Measurements from ENCODE around the gene GNGT1.

Gene GNGT1

GRCh38 chr7:93943816-93944540, 37.6 kb downstream of the GNGT1 start:
- H3K4me1 ChIP-seq (ENCODE audit: control insufficient read depth, insufficient read depth, low read length): peaks cover 14% of the 10 kb centered on the region
- H3K4me3 ChIP-seq (ENCODE audit: low read length): no peak overlapping the region
- no peaks in the 10 kb centered on the region for H3K27me3 ChIP-seq (ENCODE audit: control insufficient read depth, insufficient read depth, low read length)
- no peak overlapping the region for H3K9ac ChIP-seq (ENCODE audit: low read depth, low read length)
- no peaks in the 10 kb centered on the region for H3K36me3 ChIP-seq (ENCODE audit: insufficient read depth, low read length)
- no peaks in the 10 kb centered on the region for H3K9me3 ChIP-seq (replicated peaks; ENCODE audit: low read length)
- H3K4me2 ChIP-seq (ENCODE audit: low read length): no peak overlapping the region

GRCh38 chr7:93944673-93945072, 38.3 kb downstream of the GNGT1 start:
- Histone ChIP-seq H3K9ac (ENCODE audit: low read depth, low read length) (no peak overlapping the region), H3K9me3 (replicated peaks; ENCODE audit: low read length) (no peaks in the 10 kb centered on the region), H3K4me2 (ENCODE audit: low read length) (no peak overlapping the region), H3K36me3 (ENCODE audit: insufficient read depth, low read length) (no peaks in the 10 kb centered on the region), H3K4me1 (ENCODE audit: control insufficient read depth, insufficient read depth, low read length) (peaks cover 19% of the 10 kb centered on the region), H3K4me3 (ENCODE audit: low read length) (no peak overlapping the region), H3K27me3 (ENCODE audit: control insufficient read depth, insufficient read depth, low read length) (no peaks in the 10 kb centered on the region)

- H3K27me3 ChIP-seq (ENCODE audit: control insufficient read depth, insufficient read depth, low read length): no peaks in the 10 kb centered on the region
- H3K4me1 ChIP-seq (ENCODE audit: control insufficient read depth, insufficient read depth, low read length): peaks cover 23% of the 10 kb centered on the region
- H3K9ac ChIP-seq (ENCODE audit: low read depth, low read length): no peak overlapping the region
Measured at GRCh38 chr7:93945083-93945482, 38.7 kb downstream of the GNGT1 start.

GRCh38 chr7:93945756-93946535, 39.6 kb downstream of the GNGT1 start:
- Histone ChIP-seq H3K4me2 (ENCODE audit: low read length) (no peak overlapping the region), H3K9me3 (replicated peaks; ENCODE audit: low read length) (no peaks in the 10 kb centered on the region), H3K27me3 (ENCODE audit: control insufficient read depth, insufficient read depth, low read length) (no peaks in the 10 kb centered on the region), H3K36me3 (ENCODE audit: insufficient read depth, low read length) (no peaks in the 10 kb centered on the region), H3K4me3 (ENCODE audit: low read length) (no peak overlapping the region), H3K4me1 (ENCODE audit: control insufficient read depth, insufficient read depth, low read length) (peaks cover 24% of the 10 kb centered on the region), H3K9ac (ENCODE audit: low read depth, low read length) (no peak overlapping the region)

More at GRCh38 chr7:93945083-93945482, 38.7 kb downstream of the GNGT1 start:
- no peaks in the 10 kb centered on the region for H3K9me3 ChIP-seq (replicated peaks; ENCODE audit: low read length)
- no peak overlapping the region for H3K4me2 ChIP-seq (ENCODE audit: low read length)
- H3K4me3 ChIP-seq (ENCODE audit: low read length): no peak overlapping the region
- no peaks in the 10 kb centered on the region for H3K36me3 ChIP-seq (ENCODE audit: insufficient read depth, low read length)

- Histone ChIP-seq H3K9me3 (replicated peaks; ENCODE audit: low read length) (no peaks in the 10 kb centered on the region), H3K4me2 (ENCODE audit: low read length) (no peak overlapping the region), H3K9ac (ENCODE audit: low read depth, low read length) (no peak overlapping the region)
Measured at GRCh38 chr7:93948106-93948505, 41.7 kb downstream of the GNGT1 start.

GRCh38 chr7:93948873-93949272, 42.5 kb downstream of the GNGT1 start:
- H3K4me2 ChIP-seq (ENCODE audit: low read length): peak overlapping the region; percentile 35
- H3K4me1 ChIP-seq (ENCODE audit: control insufficient read depth, insufficient read depth, low read length): peaks cover 24% of the 10 kb centered on the region
- no peak overlapping the region for H3K9ac ChIP-seq (ENCODE audit: low read depth, low read length)
- no peaks in the 10 kb centered on the region for H3K36me3 ChIP-seq (ENCODE audit: insufficient read depth, low read length)
- H3K27me3 ChIP-seq (ENCODE audit: control insufficient read depth, insufficient read depth, low read length): no peaks in the 10 kb centered on the region
- H3K9me3 ChIP-seq (replicated peaks; ENCODE audit: low read length): no peaks in the 10 kb centered on the region
- H3K4me3 ChIP-seq (ENCODE audit: low read length): no peak overlapping the region

More at GRCh38 chr7:93948106-93948505, 41.7 kb downstream of the GNGT1 start:
- Histone ChIP-seq H3K4me1 (ENCODE audit: control insufficient read depth, insufficient read depth, low read length) (peaks cover 24% of the 10 kb centered on the region), H3K36me3 (ENCODE audit: insufficient read depth, low read length) (no peaks in the 10 kb centered on the region), H3K4me3 (ENCODE audit: low read length) (no peak overlapping the region), H3K27me3 (ENCODE audit: control insufficient read depth, insufficient read depth, low read length) (no peaks in the 10 kb centered on the region)

GRCh38 chr7:93949423-93949822, 43.1 kb downstream of the GNGT1 start:
- H3K9ac ChIP-seq (ENCODE audit: low read depth, low read length): no peak overlapping the region

GRCh38 chr7:93955304-93955703, 48.9 kb downstream of the GNGT1 start:
- Histone ChIP-seq H3K27me3 (ENCODE audit: control insufficient read depth, insufficient read depth, low read length) (no peaks in the 10 kb centered on the region), H3K4me1 (ENCODE audit: control insufficient read depth, insufficient read depth, low read length) (peaks cover 14% of the 10 kb centered on the region), H3K4me3 (ENCODE audit: low read length) (no peak overlapping the region), H3K36me3 (ENCODE audit: insufficient read depth, low read length) (no peaks in the 10 kb centered on the region), H3K9ac (ENCODE audit: low read depth, low read length) (no peak overlapping the region), H3K4me2 (ENCODE audit: low read length) (no peak overlapping the region), H3K9me3 (replicated peaks; ENCODE audit: low read length) (no peaks in the 10 kb centered on the region)

More at GRCh38 chr7:93949423-93949822, 43.1 kb downstream of the GNGT1 start:
- no peak overlapping the region for H3K4me3 ChIP-seq (ENCODE audit: low read length)
- H3K4me2 ChIP-seq (ENCODE audit: low read length): peak overlapping the region; percentile 35
- H3K27me3 ChIP-seq (ENCODE audit: control insufficient read depth, insufficient read depth, low read length): no peaks in the 10 kb centered on the region
- H3K9me3 ChIP-seq (replicated peaks; ENCODE audit: low read length): no peaks in the 10 kb centered on the region
- peaks cover 24% of the 10 kb centered on the region for H3K4me1 ChIP-seq (ENCODE audit: control insufficient read depth, insufficient read depth, low read length)
- no peaks in the 10 kb centered on the region for H3K36me3 ChIP-seq (ENCODE audit: insufficient read depth, low read length)

GRCh38 chr7:93957767-93958166, 51.4 kb downstream of the GNGT1 start:
- Histone ChIP-seq H3K9ac (ENCODE audit: low read depth, low read length) (no peak overlapping the region), H3K36me3 (ENCODE audit: insufficient read depth, low read length) (no peaks in the 10 kb centered on the region), H3K9me3 (replicated peaks; ENCODE audit: low read length) (no peaks in the 10 kb centered on the region), H3K4me2 (ENCODE audit: low read length) (peak overlapping the region; percentile 23), H3K4me3 (ENCODE audit: low read length) (no peak overlapping the region), H3K4me1 (ENCODE audit: control insufficient read depth, insufficient read depth, low read length) (peaks cover 14% of the 10 kb centered on the region), H3K27me3 (ENCODE audit: control insufficient read depth, insufficient read depth, low read length) (no peaks in the 10 kb centered on the region)

GRCh38 chr7:93958216-93958615, 51.8 kb downstream of the GNGT1 start:
- Histone ChIP-seq H3K36me3 (ENCODE audit: insufficient read depth, low read length) (no peaks in the 10 kb centered on the region), H3K9ac (ENCODE audit: low read depth, low read length) (no peak overlapping the region), H3K4me3 (ENCODE audit: low read length) (no peak overlapping the region), H3K27me3 (ENCODE audit: control insufficient read depth, insufficient read depth, low read length) (no peaks in the 10 kb centered on the region), H3K9me3 (replicated peaks; ENCODE audit: low read length) (no peaks in the 10 kb centered on the region), H3K4me1 (ENCODE audit: control insufficient read depth, insufficient read depth, low read length) (peaks cover 14% of the 10 kb centered on the region), H3K4me2 (ENCODE audit: low read length) (peak overlapping the region; percentile 23)

GRCh38 chr7:93958651-93959050, 52.3 kb downstream of the GNGT1 start:
- Histone ChIP-seq H3K4me3 (ENCODE audit: low read length) (no peak overlapping the region), H3K4me2 (ENCODE audit: low read length) (peak overlapping the region; percentile 23), H3K9me3 (replicated peaks; ENCODE audit: low read length) (no peaks in the 10 kb centered on the region), H3K4me1 (ENCODE audit: control insufficient read depth, insufficient read depth, low read length) (peaks cover 14% of the 10 kb centered on the region), H3K9ac (ENCODE audit: low read depth, low read length) (no peak overlapping the region), H3K36me3 (ENCODE audit: insufficient read depth, low read length) (no peaks in the 10 kb centered on the region), H3K27me3 (ENCODE audit: control insufficient read depth, insufficient read depth, low read length) (no peaks in the 10 kb centered on the region)
